Breast epithelium (tissue), 4 donors: ENCODE data around the gene LRRC51. TPM values are rescaled to one million over a fixed set of nuclear protein-coding genes. Genes with fewer than 3 reads are reported as not detected.
A peak's percentile ranks its signal among the peaks of the same experiment; 100 is the strongest.

Experiments
- DNase-seq, 2 donors: peaks; one replicate each; pipeline ENCODE4 v3.0.0-alpha.2; 2019; ENCODE audit warnings: low spot score in 2 of 2
- H3K27ac ChIP-seq, 2 donors: fragments of 200-600 bp; sonication (generic) in 1 of 2; one replicate each; pipeline ENCODE4 v1.5.1; 2016 to 2019; ENCODE audit warnings: mild to moderate bottlenecking in 1 of 2
- H3K27me3 ChIP-seq, 2 donors: fragments of 200-600 bp; sonication (generic) in 1 of 2; one replicate each; pipeline versions ENCODE4 v1.5.1 to v1.6.0; 2017 to 2019; ENCODE audit warnings: control low read depth in 1 of 2, mild to moderate bottlenecking in 1 of 2
- H3K36me3 ChIP-seq: fragments of 200-600 bp; one replicate; pipeline ENCODE4 v1.5.1; 2019
- H3K4me1 ChIP-seq, 2 donors: fragments of 200-600 bp; sonication (generic); one replicate each; pipeline ENCODE4 v1.5.1; 2016 to 2019; ENCODE audit warnings: control low read depth in 1 of 2
- H3K4me3 ChIP-seq, 3 donors: fragments of 200-600 bp; sonication (generic); 1 replicate in 2 of 3; 2 replicates in 1 of 3; pipeline ENCODE4 v1.5.1; 2016 to 2019; ENCODE audit warnings: mild to moderate bottlenecking in 3 of 3, moderate library complexity in 2 of 3
- H3K9me3 ChIP-seq, 2 donors: fragments of 200-600 bp; sonication (generic) in 1 of 2; one replicate each; pipeline ENCODE4 v1.5.1; 2016 to 2019; ENCODE audit warnings: control low read depth in 1 of 2
- POLR2A ChIP-seq: fragments of 450-650 bp; IDR thresholded peaks from one replicate; pipeline ENCODE4 v1.6.1; 2016; ENCODE audit warnings: antibody characterized with exemption, mild to moderate bottlenecking, moderate library complexity
- POLR2AphosphoS5 ChIP-seq, 3 donors: sonication (generic); formaldehyde crosslinking; IDR thresholded peaks; one replicate each; pipeline ENCODE4 v1.6.1; 2017; ENCODE audit warnings: antibody characterized with exemption in 3 of 3
- intact Hi-C: fragments of 100-400 bp; cut with DNase I; formaldehyde crosslinking; loops from one replicate; pipeline ENCODE4 v1.15.1; 2023; ENCODE audit warnings: low total_unique reads
- total RNA-seq, 3 donors: library from RNA; depleted of rRNA; stranded (reverse); fragments of >200 nt; gene quantifications; one replicate each; pipeline ENCODE4 v1.1.0, GENCODE V29; 2016
- TF ChIP-seq, protein P1 (sequence below), 3 donors: fragments of 450-650 bp; IDR thresholded peaks; one replicate each; pipeline ENCODE4 v1.5.1; 2016 to 2017; ENCODE audit warnings: antibody characterized with exemption in 3 of 3, mild to moderate bottlenecking in 3 of 3, moderate library complexity in 3 of 3

The LRRC51 gene
- total RNA-seq, 3 donors from 2014 or later: 14.9 to 103 (median 17.1) TPM

DNA sequence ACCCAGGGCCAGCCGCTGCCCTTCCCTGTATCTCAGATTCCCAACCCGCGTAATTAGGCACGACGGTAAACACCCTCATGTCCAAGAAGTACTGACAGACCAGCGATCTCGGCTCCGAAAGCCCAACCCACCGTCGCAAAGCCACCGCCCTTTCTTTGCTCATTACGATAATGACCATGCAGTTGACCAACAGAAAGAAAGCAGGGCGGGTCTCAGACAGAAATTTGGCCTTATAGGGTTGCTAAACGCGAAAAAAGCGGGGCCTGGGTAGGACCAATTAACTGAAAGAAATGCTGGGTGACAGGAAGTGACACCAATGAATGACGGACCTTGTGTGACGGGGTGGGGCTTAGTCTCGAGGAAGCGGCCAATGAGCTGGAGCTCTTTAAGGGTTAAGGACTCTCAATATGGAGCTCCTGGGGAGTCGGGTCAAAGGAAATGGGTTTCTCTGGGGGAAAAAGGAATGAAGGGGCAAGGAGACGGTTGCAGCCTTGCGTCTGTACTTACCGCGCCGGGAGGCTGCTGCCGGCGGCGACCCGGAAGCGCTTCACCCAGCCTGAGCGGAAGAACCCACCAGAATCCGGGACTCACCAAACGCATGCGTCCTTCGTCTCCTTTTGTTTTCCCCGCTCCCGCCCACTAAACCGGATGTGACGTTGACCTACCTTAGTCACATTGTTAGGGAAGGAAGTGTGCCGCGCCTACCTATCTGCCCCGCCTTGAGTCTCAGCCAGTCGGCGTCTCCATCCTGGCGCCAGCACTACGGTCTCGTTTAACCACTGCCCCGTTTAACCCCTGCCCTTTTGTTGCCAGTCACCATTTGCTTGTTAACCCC lies 31.7 kb downstream of the LRRC51 start, which contains the start of gene ANAPC15:
ANAPC15 (minus strand) TSS at position 553 of the 835 bp plus-strand sequence. CDS start 1,419 bp downstream, outside the sequence.
- intact Hi-C loops: no loop called here
- Histone ChIP-seq H3K4me1 (peaks cover 0 to 6% of the 10 kb centered on the region in 2 donors), H3K36me3 (no peaks in the 10 kb centered on the region), H3K27me3 (no peaks in the 10 kb centered on the region), H3K4me3 (peak within 1 kb of the TSS; percentile 71 to 83 (median 72)), H3K27ac (peak within 1 kb of the TSS; percentile 98 to 99), H3K9me3 (no peaks in the 10 kb centered on the region)
- TF ChIP-seq POLR2A (peak; percentile 92), POLR2AphosphoS5 (IDR thresholded peaks at IDR 0.05) (peak; percentile 90 to 98 (median 91))
- TF ChIP-seq, protein P1, sequence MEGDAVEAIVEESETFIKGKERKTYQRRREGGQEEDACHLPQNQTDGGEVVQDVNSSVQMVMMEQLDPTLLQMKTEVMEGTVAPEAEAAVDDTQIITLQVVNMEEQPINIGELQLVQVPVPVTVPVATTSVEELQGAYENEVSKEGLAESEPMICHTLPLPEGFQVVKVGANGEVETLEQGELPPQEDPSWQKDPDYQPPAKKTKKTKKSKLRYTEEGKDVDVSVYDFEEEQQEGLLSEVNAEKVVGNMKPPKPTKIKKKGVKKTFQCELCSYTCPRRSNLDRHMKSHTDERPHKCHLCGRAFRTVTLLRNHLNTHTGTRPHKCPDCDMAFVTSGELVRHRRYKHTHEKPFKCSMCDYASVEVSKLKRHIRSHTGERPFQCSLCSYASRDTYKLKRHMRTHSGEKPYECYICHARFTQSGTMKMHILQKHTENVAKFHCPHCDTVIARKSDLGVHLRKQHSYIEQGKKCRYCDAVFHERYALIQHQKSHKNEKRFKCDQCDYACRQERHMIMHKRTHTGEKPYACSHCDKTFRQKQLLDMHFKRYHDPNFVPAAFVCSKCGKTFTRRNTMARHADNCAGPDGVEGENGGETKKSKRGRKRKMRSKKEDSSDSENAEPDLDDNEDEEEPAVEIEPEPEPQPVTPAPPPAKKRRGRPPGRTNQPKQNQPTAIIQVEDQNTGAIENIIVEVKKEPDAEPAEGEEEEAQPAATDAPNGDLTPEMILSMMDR (IDR thresholded peaks at IDR 0.05): peak in 1 of 3 donors; percentile 33
- peak; percentile 99 to 100 for DNase-seq

- intact Hi-C loops: no loop called here
- H3K36me3 ChIP-seq: no peaks in the 10 kb centered on the region
- H3K4me1 ChIP-seq: peaks cover 0 to 6% of the 10 kb centered on the region in 2 donors
- peak overlapping the region; percentile 71 to 83 (median 72) for H3K4me3 ChIP-seq
- no peaks in the 10 kb centered on the region for H3K27me3 ChIP-seq
- no peak for DNase-seq
- TF ChIP-seq POLR2AphosphoS5 (IDR thresholded peaks at IDR 0.05): no peak
- TF ChIP-seq, protein P1 (IDR thresholded peaks at IDR 0.05): peak in 1 of 3 donors; percentile 29
- peak overlapping the region; percentile 98 to 99 for H3K27ac ChIP-seq
- no peaks in the 10 kb centered on the region for H3K9me3 ChIP-seq
These were observed 32.5 kb downstream of the LRRC51 start for GRCh38 chr11:72112978-72113808.

DNA sequence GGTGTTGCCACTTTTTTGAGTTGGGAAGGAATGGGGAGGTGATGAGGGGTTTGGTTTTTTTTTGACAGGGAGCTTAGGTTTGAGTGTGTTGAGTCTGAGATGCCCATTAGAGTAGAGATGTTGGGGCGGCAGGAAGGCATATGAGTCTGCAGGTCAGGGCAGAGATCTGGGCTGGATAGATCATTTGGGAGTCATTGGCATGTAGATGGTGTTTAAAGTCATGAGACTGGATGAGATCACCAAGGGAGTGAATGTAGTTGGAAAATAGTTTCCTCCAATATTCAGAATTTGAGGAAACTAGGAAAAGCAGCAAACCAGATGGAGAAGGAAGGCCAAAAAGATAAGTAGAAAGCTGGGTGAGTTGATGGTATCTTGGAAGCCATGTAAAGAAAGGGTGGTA lies 33.9 kb downstream of the LRRC51 start:
- no peak for DNase-seq
- H3K27ac ChIP-seq: no peak overlapping the region
- no peaks in the 10 kb centered on the region for H3K9me3 ChIP-seq
- peaks cover 0 to 6% of the 10 kb centered on the region in 2 donors for H3K4me1 ChIP-seq
- no peak overlapping the region for H3K4me3 ChIP-seq
- TF ChIP-seq POLR2AphosphoS5 (IDR thresholded peaks at IDR 0.05) (no peak), POLR2A (no peak)
- TF ChIP-seq, protein P1 (IDR thresholded peaks at IDR 0.05): no peak
- no peaks in the 10 kb centered on the region for H3K27me3 ChIP-seq
- intact Hi-C loops: no loop called here
- no peaks in the 10 kb centered on the region for H3K36me3 ChIP-seq

GRCh38 chr11:72116019-72116755 lies 35.5 kb downstream of the LRRC51 start:
- Histone ChIP-seq H3K36me3 (no peaks in the 10 kb centered on the region), H3K4me3 (no peak overlapping the region), H3K9me3 (no peaks in the 10 kb centered on the region), H3K4me1 (peaks cover 0 to 6% of the 10 kb centered on the region in 2 donors), H3K27me3 (no peaks in the 10 kb centered on the region), H3K27ac (no peak overlapping the region)
- DNase-seq: no peak
- intact Hi-C loops: no loop called here
- no peak for TF ChIP-seq POLR2A
- TF ChIP-seq, protein P1 (IDR thresholded peaks at IDR 0.05): no peak
- TF ChIP-seq POLR2AphosphoS5 (IDR thresholded peaks at IDR 0.05): no peak
